Upper lobe of left lung (tissue), 4 donors: ENCODE measurements around the gene ERBIN.

ENCODE experiments used
- CTCF ChIP-seq, 6 experiments: fragments of 450-650 bp in 4 of 6; fragments of 200-600 bp in 2 of 6; sonication (generic) in 2 of 6; IDR thresholded peaks; one replicate each; pipeline ENCODE4 v1.5.1; 2016 to 2019; ENCODE audit warnings: antibody characterized with exemption in 6 of 6
- EP300 ChIP-seq, 4 donors: sonication (generic); formaldehyde crosslinking; IDR thresholded peaks; one replicate each; pipeline ENCODE4 v1.5.1; 2017; ENCODE audit warnings: antibody characterized with exemption in 4 of 4, control low read depth in 2 of 4
- POLR2A ChIP-seq, 4 donors: fragments of 450-650 bp; IDR thresholded peaks; one replicate each; pipeline ENCODE4 v1.5.1; 2016 to 2017; ENCODE audit warnings: antibody characterized with exemption in 4 of 4, mild to moderate bottlenecking in 2 of 4
- POLR2AphosphoS5 ChIP-seq, 2 donors: sonication (generic); formaldehyde crosslinking; IDR thresholded peaks; one replicate each; pipeline ENCODE4 v1.5.1; 2017; ENCODE audit warnings: antibody characterized with exemption in 2 of 2

- TF ChIP-seq POLR2A (IDR thresholded peaks at IDR 0.05), result no peak
- TF ChIP-seq POLR2AphosphoS5 (IDR thresholded peaks at IDR 0.05), result no peak
- TF ChIP-seq CTCF (IDR thresholded peaks at IDR 0.05), result no peak
- no peak for TF ChIP-seq EP300 (IDR thresholded peaks at IDR 0.05)
Measured at GRCh38 chr5:65946198-65946745, 19.9 kb downstream of the ERBIN start.
